22Rv1 (cell line): Measurements from ENCODE around the gene ELOVL5.

Experiments used
- ZFX ChIP-seq: fragments of 450-650 bp; IDR thresholded peaks from 2 replicates; pipeline ENCODE4 v1.6.1; 2017; ENCODE audit warnings: antibody characterized with exemption, borderline replicate concordance
- TF ChIP-seq, protein P1 (sequence below): fragments of 450-650 bp; IDR thresholded peaks from 2 replicates; pipeline ENCODE4 v1.5.1; 2017; ENCODE audit warnings: mild to moderate bottlenecking

GRCh38 chr6:53258076-53258773, 90.5 kb downstream of the ELOVL5 start:
- TF ChIP-seq, protein P1, sequence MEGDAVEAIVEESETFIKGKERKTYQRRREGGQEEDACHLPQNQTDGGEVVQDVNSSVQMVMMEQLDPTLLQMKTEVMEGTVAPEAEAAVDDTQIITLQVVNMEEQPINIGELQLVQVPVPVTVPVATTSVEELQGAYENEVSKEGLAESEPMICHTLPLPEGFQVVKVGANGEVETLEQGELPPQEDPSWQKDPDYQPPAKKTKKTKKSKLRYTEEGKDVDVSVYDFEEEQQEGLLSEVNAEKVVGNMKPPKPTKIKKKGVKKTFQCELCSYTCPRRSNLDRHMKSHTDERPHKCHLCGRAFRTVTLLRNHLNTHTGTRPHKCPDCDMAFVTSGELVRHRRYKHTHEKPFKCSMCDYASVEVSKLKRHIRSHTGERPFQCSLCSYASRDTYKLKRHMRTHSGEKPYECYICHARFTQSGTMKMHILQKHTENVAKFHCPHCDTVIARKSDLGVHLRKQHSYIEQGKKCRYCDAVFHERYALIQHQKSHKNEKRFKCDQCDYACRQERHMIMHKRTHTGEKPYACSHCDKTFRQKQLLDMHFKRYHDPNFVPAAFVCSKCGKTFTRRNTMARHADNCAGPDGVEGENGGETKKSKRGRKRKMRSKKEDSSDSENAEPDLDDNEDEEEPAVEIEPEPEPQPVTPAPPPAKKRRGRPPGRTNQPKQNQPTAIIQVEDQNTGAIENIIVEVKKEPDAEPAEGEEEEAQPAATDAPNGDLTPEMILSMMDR = no peak
- no peak for TF ChIP-seq ZFX
